ENCODE measurements around the gene USHBP1.

- TF ChIP-seq POLR2AphosphoS5 (IDR thresholded peaks at IDR 0.05; ENCODE audit: insufficient read depth in 1 of 2, low read depth in 1 of 2) (no peak), CTCF (IDR thresholded peaks at IDR 0.05) (no peak), POLR2A (IDR thresholded peaks at IDR 0.05) (no peak)
These were observed 43.4 kb upstream of the USHBP1 start for GRCh38 chr19:17307876-17308377.

Data from vagina (tissue), 2 donors.